Measurements from ENCODE around the gene PAX8.

GRCh38 chr2:113207021-113207420, 71.7 kb downstream of the PAX8 start:
- TF ChIP-seq CTCF (IDR thresholded peaks at IDR 0.05) = no peak
- no peak for TF ChIP-seq POLR2A (IDR thresholded peaks at IDR 0.05)

Measured in gastroesophageal sphincter (tissue), 3 donors.